GM21367 (cell line): ENCODE measurements around the gene ALG14.

Experiments
- ATAC-seq: cut with Tn5 transposase; IDR thresholded peaks from one replicate; pipeline ENCODE4 v1.9.1; 2021; ENCODE audit not compliant: unreplicated experiment

The ALG14 gene

GRCh38 chr1:94931254-94931841 lies 141.4 kb downstream of the ALG14 start:
- ATAC-seq, result no peak

GRCh38 chr1:94929351-94930217 lies 143.2 kb downstream of the ALG14 start:
- ATAC-seq, result no peak

GRCh38 chr1:94928293-94928939 lies 144.3 kb downstream of the ALG14 start:
- no peak for ATAC-seq

- ATAC-seq, result no peak
Observed at GRCh38 chr1:94927405-94928175, 145.2 kb downstream of the ALG14 start.

GRCh38 chr1:94926915-94927404 lies 145.8 kb downstream of the ALG14 start, which contains the start of gene CNN3:
Gene CNN3, minus strand, starts transcription at chr1:94927110. Its CDS starts 216 bp downstream, at chr1:94926894.
- ATAC-seq, result peak; percentile 83

- ATAC-seq, result peak; percentile 15
Observed at GRCh38 chr1:94926126-94926914, 146.4 kb downstream of the ALG14 start.

GRCh38 chr1:94925561-94926125 lies 147.1 kb downstream of the ALG14 start:
- ATAC-seq, result no peak

- no peak for ATAC-seq
Observed at GRCh38 chr1:94925004-94925403, 147.7 kb downstream of the ALG14 start.
